Stimulated activated CD4-positive, alpha-beta T cell treated with anti-CD3 and anti-CD28 coated beads, Interleukin-12 subunit alpha, Interleukin-12 subunit beta, amount 100 ng/mL, for 4 hours (primary cell): ENCODE results near the gene INSM1.

ENCODE experiments used
- DNase-seq: peaks from one replicate; pipeline ENCODE4 v3.0.0-alpha.2; 2020

Gene INSM1

GRCh38 chr20:20362774-20363433 is 5.0 kb upstream of the INSM1 start:
- DNase-seq = no peak

DNA sequence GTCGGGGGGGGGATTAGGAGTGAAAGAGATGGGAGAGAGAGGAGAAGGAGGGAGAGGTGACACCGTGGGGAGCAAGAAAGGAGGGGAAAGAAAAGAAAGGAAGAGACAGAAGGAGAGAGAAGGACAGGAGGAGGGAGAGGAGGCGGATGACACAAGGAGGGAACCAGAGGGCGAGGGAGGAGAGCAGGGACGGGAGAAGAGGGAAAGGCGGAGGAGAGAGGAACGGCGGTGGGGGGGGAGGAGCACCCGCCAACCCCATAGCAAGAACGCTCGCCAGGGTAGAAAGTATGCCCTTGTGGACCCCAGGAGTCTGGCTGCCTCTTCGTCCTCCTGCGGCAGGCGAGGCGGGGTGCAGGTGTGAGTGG is 4.5 kb upstream of the INSM1 start:
- DNase-seq = no peak

DNA sequence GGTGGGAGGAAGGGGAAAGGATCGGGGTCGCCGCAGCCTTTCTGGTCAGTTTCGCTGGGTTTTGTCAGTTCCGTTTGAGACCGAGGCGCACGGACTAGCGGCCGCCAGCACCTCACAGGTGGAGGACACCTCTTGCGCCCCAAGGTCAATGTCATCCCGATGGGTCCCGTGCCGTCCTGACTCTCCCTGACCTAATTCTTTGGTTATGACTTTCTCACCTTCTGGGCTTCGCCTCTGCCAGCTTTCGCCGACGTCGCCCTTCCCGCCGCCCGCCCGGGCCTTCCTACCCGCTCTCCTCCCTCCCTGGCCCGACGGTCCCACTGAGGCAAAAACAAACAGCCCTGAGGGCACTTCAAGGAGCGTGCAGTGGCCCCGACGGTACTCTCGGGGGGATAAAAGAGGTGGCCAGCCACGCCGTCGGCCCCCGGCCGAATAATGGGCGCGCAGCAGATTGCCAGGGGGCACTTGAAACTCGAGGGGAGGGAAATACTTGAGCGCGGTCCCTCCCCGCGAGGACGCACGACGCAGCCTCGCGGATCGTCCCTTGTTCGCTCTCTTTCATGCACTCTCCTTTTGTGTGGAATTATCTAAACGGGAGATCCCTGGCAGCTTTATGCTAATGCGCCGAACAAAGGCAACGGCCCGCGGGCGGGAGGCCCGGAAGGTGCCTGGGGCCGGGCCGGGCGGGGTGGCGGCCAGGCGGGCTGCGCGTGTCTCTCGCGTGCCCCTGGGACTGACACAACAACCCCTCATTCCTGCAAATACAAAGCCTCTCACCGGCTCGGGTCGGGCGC is 3.9 kb upstream of the INSM1 start:
- DNase-seq = no peak

GRCh38 chr20:20364593-20365479 is 3.1 kb upstream of the INSM1 start:
- no peak for DNase-seq

DNA sequence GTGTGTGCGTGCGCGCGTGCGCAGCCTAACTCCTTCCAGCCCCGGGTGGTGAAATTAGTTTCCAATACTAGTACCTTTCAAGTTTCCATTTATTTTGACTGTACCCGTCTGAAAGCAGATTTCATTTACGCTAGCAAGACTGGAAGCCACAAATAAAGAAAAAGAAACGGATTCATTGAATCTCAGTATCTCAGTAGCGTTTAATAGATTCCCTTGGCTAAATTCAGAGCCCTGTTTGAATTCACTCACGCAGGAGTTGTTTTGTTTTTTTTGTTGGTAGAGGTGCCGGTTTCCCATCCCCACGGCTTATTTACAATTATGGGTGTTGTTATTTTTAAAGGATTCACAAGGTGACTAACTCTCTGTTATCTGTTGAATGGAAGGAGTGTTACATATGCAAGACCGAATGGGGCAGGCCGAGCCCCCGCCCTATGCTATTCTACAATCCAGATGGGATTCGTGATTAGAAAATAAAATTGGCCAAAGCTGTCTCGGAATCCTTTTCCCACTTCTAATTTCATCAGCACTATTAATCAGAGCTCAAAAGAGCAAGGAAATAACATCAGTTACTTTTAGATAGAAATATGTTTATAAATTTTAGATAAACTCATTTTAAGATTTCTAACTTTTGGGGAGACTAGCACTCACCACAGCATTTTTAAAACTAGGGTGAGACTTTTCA is 2.3 kb upstream of the INSM1 start:
- DNase-seq = no peak

DNA sequence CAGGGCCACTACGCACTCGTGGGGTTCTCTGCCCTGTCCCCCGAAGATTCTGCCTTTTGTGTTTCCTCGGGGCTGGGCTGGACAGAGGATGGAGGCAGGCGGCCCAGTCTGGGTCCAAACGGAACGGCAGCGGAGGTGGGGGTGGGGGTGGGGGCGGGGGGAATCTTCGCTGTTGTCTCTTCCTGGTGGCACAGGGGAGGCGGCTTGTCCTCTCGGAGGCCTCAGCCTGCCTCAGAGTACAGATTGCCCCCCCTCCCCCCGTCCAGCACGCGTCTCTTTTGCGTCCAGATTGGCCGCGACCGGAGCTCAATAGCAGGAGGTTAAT is 1.4 kb upstream of the INSM1 start:
- DNase-seq = no peak

- DNase-seq = no peak
Measured at GRCh38 chr20:20366876-20367574, 879 bp upstream of the INSM1 start.

GRCh38 chr20:20368418-20369249 is 730 bp downstream of the INSM1 start:
- DNase-seq = no peak

DNA sequence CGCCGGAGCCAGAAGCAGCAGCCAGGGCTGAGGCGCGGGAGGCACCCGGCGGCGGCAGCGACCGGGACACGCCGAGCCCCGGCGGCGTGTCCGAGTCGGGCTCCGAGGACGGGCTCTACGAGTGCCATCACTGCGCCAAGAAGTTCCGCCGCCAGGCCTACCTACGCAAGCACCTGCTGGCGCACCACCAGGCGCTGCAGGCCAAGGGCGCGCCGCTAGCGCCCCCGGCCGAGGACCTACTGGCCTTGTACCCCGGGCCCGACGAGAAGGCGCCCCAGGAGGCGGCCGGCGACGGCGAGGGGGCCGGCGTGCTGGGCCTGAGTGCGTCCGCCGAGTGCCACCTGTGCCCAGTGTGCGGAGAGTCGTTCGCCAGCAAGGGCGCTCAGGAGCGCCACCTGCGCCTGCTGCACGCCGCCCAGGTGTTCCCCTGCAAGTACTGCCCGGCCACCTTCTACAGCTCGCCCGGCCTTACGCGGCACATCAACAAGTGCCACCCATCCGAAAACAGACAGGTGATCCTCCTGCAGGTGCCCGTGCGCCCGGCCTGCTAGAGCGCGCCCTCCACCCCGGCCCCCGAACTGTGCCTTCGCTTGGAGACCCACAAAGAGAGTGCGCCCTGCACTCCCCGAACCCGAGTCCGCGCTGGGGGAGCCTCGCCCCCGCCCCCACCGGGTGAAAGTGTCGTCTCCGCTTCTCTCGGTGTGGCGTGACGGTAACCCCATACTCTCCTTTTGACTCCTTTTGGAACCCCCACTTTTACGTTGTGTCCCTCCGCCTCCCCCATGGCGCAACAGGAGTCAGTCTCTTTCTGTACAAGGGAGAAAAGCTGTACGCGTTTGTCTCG is 1.6 kb downstream of the INSM1 start:
- DNase-seq = no peak

GRCh38 chr20:20370094-20370575 is 2.2 kb downstream of the INSM1 start:
- no peak for DNase-seq

DNA sequence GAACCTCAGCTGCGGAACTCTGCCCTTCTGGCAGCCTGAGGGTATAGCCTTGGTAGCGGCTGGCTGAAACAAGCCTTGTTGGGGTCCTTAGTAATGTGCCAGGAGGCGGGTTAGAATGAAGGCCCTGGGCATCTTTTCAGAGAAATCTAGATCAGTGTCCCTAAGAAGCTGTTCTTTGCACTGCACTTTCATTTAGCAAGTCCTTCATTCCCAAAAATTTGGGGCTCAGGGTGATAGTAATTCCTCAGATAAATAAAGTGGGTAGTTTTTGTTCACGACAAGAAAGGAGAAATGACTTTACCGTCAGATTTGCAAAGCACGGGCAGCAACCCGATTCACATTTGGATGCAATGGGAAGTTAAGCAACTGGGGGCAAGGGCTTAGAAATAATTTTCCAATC is 3.2 kb downstream of the INSM1 start:
- DNase-seq = no peak

GRCh38 chr20:20371681-20372080 is 3.8 kb downstream of the INSM1 start:
- no peak for DNase-seq

- no peak for DNase-seq
Measured at GRCh38 chr20:20373091-20373571, 5.2 kb downstream of the INSM1 start.

- DNase-seq = no peak
Measured at GRCh38 chr20:20375862-20376261, 8.0 kb downstream of the INSM1 start.

GRCh38 chr20:20386192-20386591 is 18.3 kb downstream of the INSM1 start:
- no peak for DNase-seq

GRCh38 chr20:20390393-20390792 is 22.5 kb downstream of the INSM1 start:
- no peak for DNase-seq

DNA sequence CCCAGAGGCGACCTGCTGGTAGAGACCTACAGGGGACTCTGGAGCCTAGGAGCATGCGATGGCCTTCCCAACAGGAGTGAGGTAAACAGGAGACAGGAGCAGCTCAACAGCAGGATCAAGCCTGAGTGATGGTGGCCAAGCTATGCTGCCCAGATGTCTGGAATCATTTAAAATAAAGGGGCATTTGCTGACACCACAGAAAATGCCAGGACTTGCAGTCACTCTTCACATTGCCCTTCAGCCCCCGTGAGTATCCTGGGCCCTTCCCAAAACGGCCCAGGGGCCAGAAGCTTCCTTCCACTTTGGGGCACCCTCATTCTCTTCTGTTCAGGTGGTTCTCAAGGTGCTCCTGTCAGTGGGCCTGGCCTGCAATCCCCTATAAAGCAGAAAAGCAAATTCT is 23.2 kb downstream of the INSM1 start:
- DNase-seq = no peak

GRCh38 chr20:20391766-20392165 is 23.9 kb downstream of the INSM1 start:
- no peak for DNase-seq

DNA sequence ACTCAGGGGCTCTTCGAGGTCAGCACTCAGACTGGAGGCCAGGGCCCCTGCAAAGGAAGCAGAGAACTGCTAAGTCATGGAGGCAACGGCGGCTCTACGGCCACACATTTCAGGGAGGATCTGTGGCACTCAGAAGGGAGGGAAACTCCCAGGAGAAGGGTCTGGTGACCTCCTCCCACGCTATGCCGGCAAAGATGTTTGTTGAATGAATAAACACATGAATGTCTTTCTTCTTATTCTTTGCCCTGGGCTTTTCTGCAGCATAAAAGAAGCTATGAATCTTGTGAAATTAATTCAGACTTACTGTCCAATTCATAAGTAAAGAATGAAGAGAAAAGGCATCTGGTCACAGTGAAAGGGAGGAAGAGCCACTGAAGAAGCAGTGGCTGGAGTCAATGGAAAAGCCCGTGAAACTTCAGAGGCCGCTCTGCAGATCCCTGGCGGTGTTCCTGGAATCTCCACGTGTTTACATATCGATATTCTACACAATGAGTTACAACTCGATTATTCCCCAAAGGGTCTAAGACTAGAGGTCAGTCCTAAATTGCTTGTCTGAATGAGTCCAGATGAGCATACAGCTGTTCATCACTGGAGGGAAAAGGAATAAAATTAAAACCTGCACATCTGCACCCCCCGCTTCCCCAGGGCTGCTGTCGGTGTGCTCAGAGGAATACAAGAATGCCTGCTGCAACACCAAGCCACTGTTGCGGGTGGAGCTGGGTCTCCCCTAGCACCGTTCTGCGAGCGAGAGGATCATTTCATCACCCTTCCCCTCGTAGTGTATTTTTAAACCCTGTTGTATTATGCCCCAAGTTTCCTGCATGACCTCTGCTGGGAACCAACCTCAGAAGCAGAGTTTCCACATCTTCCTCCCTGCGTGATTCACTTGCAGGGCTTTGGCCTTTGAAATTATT is 25.6 kb downstream of the INSM1 start:
- no peak for DNase-seq
